OCI-M2 (cell line): ENCODE results near the gene CCDC136.

ENCODE experiments used
- DNase-seq: peaks from one replicate; lab custom pipeline; 2025; ENCODE audit not compliant: unreplicated experiment; lab: John Stamatoyannopoulos, UW

CCDC136 gene

GRCh38 chr7:128777156-128778123 is 14.3 kb upstream of the CCDC136 start:
- DNase-seq, result no peak

- no peak for DNase-seq
Measured at GRCh38 chr7:128778946-128779345, 12.8 kb upstream of the CCDC136 start.

GRCh38 chr7:128781126-128781525 is 10.6 kb upstream of the CCDC136 start:
- DNase-seq, result no peak

GRCh38 chr7:128781851-128782250 is 9.9 kb upstream of the CCDC136 start:
- no peak for DNase-seq

- peak; percentile 72 for DNase-seq
Measured at GRCh38 chr7:128783143-128783861, 8.5 kb upstream of the CCDC136 start.

DNA sequence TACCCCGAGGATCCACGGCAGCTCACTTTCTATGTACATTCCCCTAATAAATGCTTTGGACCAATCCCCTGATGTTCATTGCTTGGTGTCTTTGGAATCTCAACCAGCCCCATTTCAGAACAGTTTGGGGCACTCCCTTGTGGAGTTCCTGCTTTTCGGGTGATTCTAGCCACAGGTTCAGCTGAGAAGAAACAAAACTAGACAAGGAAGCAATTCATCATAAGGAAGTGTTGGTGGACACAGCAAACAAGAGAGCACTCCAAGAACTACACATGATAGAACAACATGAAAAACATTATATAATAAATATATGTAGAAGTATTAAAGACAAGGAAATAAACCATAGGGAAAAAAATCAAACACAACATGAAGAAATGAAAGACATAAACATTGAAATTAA is 6.0 kb upstream of the CCDC136 start:
- DNase-seq, result no peak

- DNase-seq, result no peak
Measured at GRCh38 chr7:128788446-128789412, 3.0 kb upstream of the CCDC136 start.

GRCh38 chr7:128790315-128791041 is 1.3 kb upstream of the CCDC136 start:
- no peak for DNase-seq

GRCh38 chr7:128791972-128792327 is 182 bp downstream of the CCDC136 start:
- DNase-seq, result no peak

GRCh38 chr7:128792471-128793180 is 858 bp downstream of the CCDC136 start:
- no peak for DNase-seq

DNA sequence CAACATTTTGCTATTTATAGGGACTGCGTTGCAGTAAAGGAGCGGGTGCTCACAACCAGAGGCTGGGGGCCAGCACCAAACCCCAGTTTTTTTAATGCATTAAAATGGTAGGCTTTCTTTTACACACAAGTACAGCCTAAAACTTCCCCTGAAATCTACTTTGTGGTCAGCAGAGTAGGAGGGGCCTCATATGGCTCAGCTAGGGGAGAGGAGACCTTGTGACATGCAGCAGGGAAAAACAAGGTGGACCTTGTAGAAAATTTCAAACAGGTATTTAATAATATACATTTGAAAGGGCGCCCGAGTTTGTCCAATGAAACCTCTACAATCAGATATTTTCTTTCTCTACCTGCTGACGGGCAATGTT is 1.4 kb downstream of the CCDC136 start:
- no peak for DNase-seq

DNA sequence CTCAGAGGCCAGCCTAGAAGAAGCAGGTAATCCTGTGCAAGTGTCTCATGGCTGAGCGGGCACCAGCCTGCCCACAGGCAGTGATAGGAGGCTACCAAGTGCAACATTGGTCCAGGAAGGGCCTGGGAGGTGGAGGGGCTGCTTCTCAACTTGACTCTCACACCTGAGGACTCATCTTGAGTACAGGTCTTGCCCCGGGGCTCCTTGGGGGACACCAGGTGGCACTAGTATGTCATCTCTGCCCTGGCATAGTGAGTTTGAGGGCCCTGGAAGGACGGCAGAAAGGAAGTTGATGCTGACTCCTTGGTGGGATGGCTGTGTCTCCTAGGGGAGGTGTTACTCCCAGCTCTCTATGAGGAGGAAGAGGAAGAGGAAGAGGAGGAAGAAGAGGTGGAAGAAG is 2.3 kb downstream of the CCDC136 start:
- no peak for DNase-seq

DNA sequence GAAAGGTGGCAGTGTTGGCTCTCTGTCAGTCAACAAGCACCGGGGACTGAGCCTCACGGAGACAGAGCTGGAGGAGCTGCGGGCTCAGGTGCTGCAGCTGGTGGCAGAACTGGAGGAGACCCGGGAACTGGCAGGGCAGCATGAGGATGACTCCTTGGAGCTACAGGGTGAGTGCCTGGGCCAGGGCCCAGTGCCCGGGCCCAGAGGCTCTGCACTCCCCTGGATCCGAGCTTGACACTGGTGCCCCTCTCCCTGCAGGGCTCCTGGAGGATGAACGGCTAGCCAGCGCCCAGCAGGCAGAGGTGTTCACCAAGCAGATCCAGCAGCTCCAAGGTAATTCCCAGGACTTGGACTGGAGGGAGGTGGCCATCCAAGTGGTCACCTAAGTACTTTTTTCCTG is 2.7 kb downstream of the CCDC136 start:
- DNase-seq, result no peak

GRCh38 chr7:128795129-128795528 is 3.4 kb downstream of the CCDC136 start:
- DNase-seq, result no peak

- DNase-seq, result no peak
Measured at GRCh38 chr7:128796327-128796726, 4.6 kb downstream of the CCDC136 start.

- DNase-seq, result no peak
Measured at GRCh38 chr7:128799451-128799850, 7.7 kb downstream of the CCDC136 start.

DNA sequence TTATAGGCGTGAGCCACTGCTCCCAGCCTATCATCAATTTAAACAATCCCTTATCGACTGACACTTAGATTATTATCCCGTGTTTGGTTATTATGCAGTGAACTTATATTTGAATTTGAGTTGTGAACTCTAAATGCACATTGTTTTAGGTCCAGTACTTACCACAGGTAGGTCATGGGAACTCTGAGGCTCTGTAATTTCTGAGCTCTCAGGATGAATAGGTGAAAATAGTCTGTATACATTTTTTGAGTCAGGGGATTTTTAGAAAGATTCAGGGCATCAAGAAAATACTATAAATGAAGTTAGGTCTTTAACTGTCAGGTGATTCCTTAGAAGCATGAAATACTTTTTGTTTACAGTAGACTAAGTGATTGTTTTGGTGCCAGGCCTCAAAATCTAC is 8.8 kb downstream of the CCDC136 start:
- DNase-seq, result no peak

DNA sequence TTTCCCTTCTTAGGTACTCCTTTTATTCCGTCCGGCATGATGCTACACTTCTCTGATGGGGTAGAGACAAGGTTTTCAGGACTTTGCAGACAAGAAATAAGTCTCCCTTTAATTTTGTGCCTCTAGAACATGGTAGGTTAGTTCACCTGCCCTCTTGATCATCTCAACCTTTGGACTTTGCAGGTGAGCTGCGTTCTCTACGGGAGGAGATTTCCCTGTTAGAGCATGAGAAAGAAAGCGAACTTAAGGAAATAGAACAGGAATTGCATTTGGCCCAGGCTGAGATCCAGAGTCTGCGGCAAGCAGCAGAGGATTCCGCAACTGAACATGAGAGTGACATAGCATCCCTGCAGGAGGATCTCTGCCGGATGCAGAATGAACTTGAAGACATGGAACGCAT is 9.2 kb downstream of the CCDC136 start:
- DNase-seq, result no peak

- no peak for DNase-seq
Measured at GRCh38 chr7:128801667-128802418, 10.1 kb downstream of the CCDC136 start.
